C4-2B (cell line): Measurements from ENCODE around the gene CES3.
"Not testable (repeated sequence)": the region's sequence is repeated elsewhere in the genome, so short reads cannot be mapped to it uniquely, and the experiment has no call there.

Experiments used
- ZFX ChIP-seq: fragments of 450-650 bp; IDR thresholded peaks from 2 replicates; pipeline ENCODE4 v1.6.1; 2017
- TF ChIP-seq, protein P1 (sequence below): fragments of 450-650 bp; conservative IDR thresholded peaks from 2 replicates; pipeline ENCODE4 v1.5.1; 2017; ENCODE audit warnings: mild to moderate bottlenecking

DNA sequence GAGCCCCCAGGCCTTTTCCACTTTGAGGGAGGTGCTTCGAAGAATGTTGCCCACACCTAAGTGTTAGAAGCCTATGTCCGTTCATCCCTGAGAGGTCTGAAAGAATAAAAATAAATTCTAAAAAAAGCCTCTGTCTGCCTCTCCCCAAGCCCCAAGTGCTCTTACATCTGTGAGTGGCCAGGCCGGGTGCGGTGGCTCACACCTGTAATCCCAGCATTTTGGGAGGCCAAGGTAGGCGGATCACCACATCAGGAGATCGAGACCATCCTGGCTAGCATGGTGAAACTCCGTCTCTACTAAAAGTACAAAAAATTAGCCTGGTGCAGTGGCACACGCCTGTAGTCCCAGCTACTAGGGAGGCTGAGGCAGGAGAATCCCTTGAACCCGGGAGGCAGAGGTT lies 16.1 kb upstream of the CES3 start:
- TF ChIP-seq, protein P1, sequence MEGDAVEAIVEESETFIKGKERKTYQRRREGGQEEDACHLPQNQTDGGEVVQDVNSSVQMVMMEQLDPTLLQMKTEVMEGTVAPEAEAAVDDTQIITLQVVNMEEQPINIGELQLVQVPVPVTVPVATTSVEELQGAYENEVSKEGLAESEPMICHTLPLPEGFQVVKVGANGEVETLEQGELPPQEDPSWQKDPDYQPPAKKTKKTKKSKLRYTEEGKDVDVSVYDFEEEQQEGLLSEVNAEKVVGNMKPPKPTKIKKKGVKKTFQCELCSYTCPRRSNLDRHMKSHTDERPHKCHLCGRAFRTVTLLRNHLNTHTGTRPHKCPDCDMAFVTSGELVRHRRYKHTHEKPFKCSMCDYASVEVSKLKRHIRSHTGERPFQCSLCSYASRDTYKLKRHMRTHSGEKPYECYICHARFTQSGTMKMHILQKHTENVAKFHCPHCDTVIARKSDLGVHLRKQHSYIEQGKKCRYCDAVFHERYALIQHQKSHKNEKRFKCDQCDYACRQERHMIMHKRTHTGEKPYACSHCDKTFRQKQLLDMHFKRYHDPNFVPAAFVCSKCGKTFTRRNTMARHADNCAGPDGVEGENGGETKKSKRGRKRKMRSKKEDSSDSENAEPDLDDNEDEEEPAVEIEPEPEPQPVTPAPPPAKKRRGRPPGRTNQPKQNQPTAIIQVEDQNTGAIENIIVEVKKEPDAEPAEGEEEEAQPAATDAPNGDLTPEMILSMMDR: not testable (repeated sequence)
- TF ChIP-seq ZFX: not testable (repeated sequence)
